Measurements from ENCODE around the gene NEDD4L. TPM values are rescaled to one million over a fixed set of nuclear protein-coding genes. Genes with fewer than 3 reads are reported as not detected.
A peak's percentile ranks its signal among the peaks of the same experiment; 100 is the strongest.

The NEDD4L gene
- total RNA-seq, 6 experiments from 2014 or later = 11.2 to 28.1 (median 15.7) TPM

- Mint-ChIP-seq H3K4me3 (no peak overlapping the region), H3K9me3 (no peaks in the 10 kb centered on the region), H3K4me1 (ENCODE audit: low read depth) (peaks cover 29% of the 10 kb centered on the region), H3K27ac (peak overlapping the region; percentile 43; the same call in 1 of the 2 replicates), H3K36me3 (ENCODE audit: low read depth) (no peaks in the 10 kb centered on the region), H3K27me3 (ENCODE audit: insufficient read depth) (peaks cover 29% of the 10 kb centered on the region)
- DNase-seq = no peak
- no peak for TF ChIP-seq CTCF (IDR thresholded peaks at IDR 0.05)
Measured at GRCh38 chr18:58005011-58005410, 39.0 kb upstream of the NEDD4L start.

- Mint-ChIP-seq H3K4me1 (ENCODE audit: low read depth) (peaks cover 29% of the 10 kb centered on the region), H3K4me3 (no peak overlapping the region), H3K9me3 (no peaks in the 10 kb centered on the region), H3K27me3 (ENCODE audit: insufficient read depth) (peaks cover 36% of the 10 kb centered on the region), H3K36me3 (ENCODE audit: low read depth) (no peaks in the 10 kb centered on the region), H3K27ac (no peak overlapping the region)
- peak; percentile 37 for DNase-seq
- TF ChIP-seq CTCF (IDR thresholded peaks at IDR 0.05) = no peak
Measured at GRCh38 chr18:58005885-58006523, 38.0 kb upstream of the NEDD4L start.

- no peak overlapping the region for H3K4me3 Mint-ChIP-seq
- H3K27ac Mint-ChIP-seq = no peak overlapping the region
- H3K27me3 Mint-ChIP-seq (ENCODE audit: insufficient read depth) = peaks cover 33% of the 10 kb centered on the region
- H3K4me1 Mint-ChIP-seq (ENCODE audit: low read depth) = peaks cover 18% of the 10 kb centered on the region
- no peaks in the 10 kb centered on the region for H3K9me3 Mint-ChIP-seq
- no peaks in the 10 kb centered on the region for H3K36me3 Mint-ChIP-seq (ENCODE audit: low read depth)
- DNase-seq = no peak
- no peak for TF ChIP-seq CTCF (IDR thresholded peaks at IDR 0.05)
Measured at GRCh38 chr18:58009166-58009565, 34.9 kb upstream of the NEDD4L start.

GRCh38 chr18:58010265-58010664 lies 33.8 kb upstream of the NEDD4L start:
- Mint-ChIP-seq H3K9me3 (no peaks in the 10 kb centered on the region; the same call in 1 of the 2 replicates), H3K4me1 (ENCODE audit: low read depth) (peaks cover 7% of the 10 kb centered on the region), H3K36me3 (ENCODE audit: low read depth) (no peaks in the 10 kb centered on the region), H3K27ac (no peak overlapping the region), H3K27me3 (ENCODE audit: insufficient read depth) (peaks cover 37% of the 10 kb centered on the region), H3K4me3 (no peak overlapping the region)
- no peak for TF ChIP-seq CTCF (IDR thresholded peaks at IDR 0.05)
- DNase-seq = no peak

- peaks cover 12% of the 10 kb centered on the region for H3K9me3 Mint-ChIP-seq
- no peak overlapping the region for H3K4me3 Mint-ChIP-seq
- TF ChIP-seq CTCF (IDR thresholded peaks at IDR 0.05) = no peak
Measured at GRCh38 chr18:58012356-58012755, 31.7 kb upstream of the NEDD4L start.

More at GRCh38 chr18:58012356-58012755, 31.7 kb upstream of the NEDD4L start:
- no peak for DNase-seq
- Mint-ChIP-seq H3K36me3 (ENCODE audit: low read depth) (peaks cover 7% of the 10 kb centered on the region), H3K27ac (no peak overlapping the region), H3K27me3 (ENCODE audit: insufficient read depth) (peaks cover 40% of the 10 kb centered on the region), H3K4me1 (ENCODE audit: low read depth) (no peaks in the 10 kb centered on the region)
